ENCODE data around the gene TMEM203.

TMEM203 gene

GRCh38 chr9:137234758-137235423, 29.4 kb upstream of the TMEM203 start:
- no peak overlapping the region for H3K4me3 ChIP-seq (ENCODE audit: control insufficient read depth, low read depth, low read length)
- no peak for TF ChIP-seq CTCF (conservative IDR thresholded peaks at IDR 0.05; ENCODE audit: control insufficient read depth, insufficient read depth, low read depth, low read length)
- DNase-seq (ENCODE audit: low read depth), result no peak

GRCh38 chr9:137234055-137234697, 28.7 kb upstream of the TMEM203 start:
- no peak for TF ChIP-seq CTCF (conservative IDR thresholded peaks at IDR 0.05; ENCODE audit: control insufficient read depth, insufficient read depth, low read depth, low read length)
- no peak for DNase-seq (ENCODE audit: low read depth)
- no peak overlapping the region for H3K4me3 ChIP-seq (ENCODE audit: control insufficient read depth, low read depth, low read length)

GRCh38 chr9:137233143-137233980, 27.9 kb upstream of the TMEM203 start:
- TF ChIP-seq CTCF (conservative IDR thresholded peaks at IDR 0.05; ENCODE audit: control insufficient read depth, insufficient read depth, low read depth, low read length), result no peak
- no peak overlapping the region for H3K4me3 ChIP-seq (ENCODE audit: control insufficient read depth, low read depth, low read length)
- DNase-seq (ENCODE audit: low read depth), result no peak

- DNase-seq (ENCODE audit: low read depth), result no peak
- TF ChIP-seq CTCF (conservative IDR thresholded peaks at IDR 0.05; ENCODE audit: control insufficient read depth, insufficient read depth, low read depth, low read length), result no peak
- H3K4me3 ChIP-seq (ENCODE audit: control insufficient read depth, low read depth, low read length), result no peak overlapping the region
Measured at GRCh38 chr9:137232510-137232909, 27.1 kb upstream of the TMEM203 start.

- no peak for TF ChIP-seq CTCF (conservative IDR thresholded peaks at IDR 0.05; ENCODE audit: control insufficient read depth, insufficient read depth, low read depth, low read length)
- no peak for DNase-seq (ENCODE audit: low read depth)
- no peak overlapping the region for H3K4me3 ChIP-seq (ENCODE audit: control insufficient read depth, low read depth, low read length)
Measured at GRCh38 chr9:137232101-137232500, 26.7 kb upstream of the TMEM203 start.

- no peak overlapping the region for H3K4me3 ChIP-seq (ENCODE audit: control insufficient read depth, low read depth, low read length)
- no peak for TF ChIP-seq CTCF (conservative IDR thresholded peaks at IDR 0.05; ENCODE audit: control insufficient read depth, insufficient read depth, low read depth, low read length)
- DNase-seq (ENCODE audit: low read depth), result no peak
Measured at GRCh38 chr9:137231372-137232039, 26.1 kb upstream of the TMEM203 start.

All from fibroblast of mammary gland (primary cell).